Mesothelial cell of epicardium (in vitro differentiated cells): ENCODE data around the gene NME4. TPM values are rescaled to one million over a fixed set of nuclear protein-coding genes. Genes with fewer than 3 reads are reported as not detected.
A peak's percentile ranks its signal among the peaks of the same experiment; 100 is the strongest.
"Not testable (repeated sequence)": the region's sequence is repeated elsewhere in the genome, so short reads cannot be mapped to it uniquely, and the experiment has no call there.

Source experiments
- DNase-seq, 2 experiments: peaks; one replicate each; pipeline ENCODE4 v3.0.0; 2021; ENCODE audit warnings: low spot score in 2 of 2; ENCODE audit not compliant: unreplicated experiment in 2 of 2
- H3K27ac Mint-ChIP-seq: 2 replicates; pipeline ENCODE4 v1.8.0; 2021; ENCODE audit warnings: mixed read lengths
- H3K27me3 Mint-ChIP-seq: 2 replicates; pipeline ENCODE4 v1.8.0; 2021; ENCODE audit warnings: low read depth, mixed read lengths
- H3K36me3 Mint-ChIP-seq: 2 replicates; pipeline ENCODE4 v1.8.0; 2021; ENCODE audit warnings: mixed read lengths
- H3K4me1 Mint-ChIP-seq: 2 replicates; pipeline ENCODE4 v1.8.0; 2021; ENCODE audit warnings: mixed read lengths
- H3K4me3 Mint-ChIP-seq: 2 replicates; pipeline ENCODE4 v1.8.0; 2021; ENCODE audit warnings: mild to moderate bottlenecking, moderate library complexity, mixed read lengths
- H3K9me3 Mint-ChIP-seq: 2 replicates; pipeline ENCODE4 v1.8.0; 2021; ENCODE audit warnings: mixed read lengths
- total RNA-seq: library from RNA; stranded (reverse); gene quantifications from 3 replicates; pipeline ENCODE4 v1.2.1, GENCODE V29; 2021
- TF ChIP-seq, protein P1 (sequence below): fragments of 200-600 bp; sonication (generic); IDR thresholded peaks from one replicate; pipeline ENCODE4 v1.5.0; 2021; ENCODE audit warnings: antibody characterized with exemption; ENCODE audit not compliant: unreplicated experiment

NME4 gene
- total RNA-seq, 1 donor from 2014 or later: 252 TPM

- TF ChIP-seq, protein P1, sequence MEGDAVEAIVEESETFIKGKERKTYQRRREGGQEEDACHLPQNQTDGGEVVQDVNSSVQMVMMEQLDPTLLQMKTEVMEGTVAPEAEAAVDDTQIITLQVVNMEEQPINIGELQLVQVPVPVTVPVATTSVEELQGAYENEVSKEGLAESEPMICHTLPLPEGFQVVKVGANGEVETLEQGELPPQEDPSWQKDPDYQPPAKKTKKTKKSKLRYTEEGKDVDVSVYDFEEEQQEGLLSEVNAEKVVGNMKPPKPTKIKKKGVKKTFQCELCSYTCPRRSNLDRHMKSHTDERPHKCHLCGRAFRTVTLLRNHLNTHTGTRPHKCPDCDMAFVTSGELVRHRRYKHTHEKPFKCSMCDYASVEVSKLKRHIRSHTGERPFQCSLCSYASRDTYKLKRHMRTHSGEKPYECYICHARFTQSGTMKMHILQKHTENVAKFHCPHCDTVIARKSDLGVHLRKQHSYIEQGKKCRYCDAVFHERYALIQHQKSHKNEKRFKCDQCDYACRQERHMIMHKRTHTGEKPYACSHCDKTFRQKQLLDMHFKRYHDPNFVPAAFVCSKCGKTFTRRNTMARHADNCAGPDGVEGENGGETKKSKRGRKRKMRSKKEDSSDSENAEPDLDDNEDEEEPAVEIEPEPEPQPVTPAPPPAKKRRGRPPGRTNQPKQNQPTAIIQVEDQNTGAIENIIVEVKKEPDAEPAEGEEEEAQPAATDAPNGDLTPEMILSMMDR: no peak
- Mint-ChIP-seq H3K4me1 (peaks cover 14% of the 10 kb centered on the region), H3K27me3 (no peaks in the 10 kb centered on the region), H3K9me3 (no peaks in the 10 kb centered on the region), H3K4me3 (no peak overlapping the region), H3K36me3 (no peaks in the 10 kb centered on the region), H3K27ac (no peak overlapping the region)
- peak in 1 of 2 experiments; percentile 18 for DNase-seq
These were observed 21.8 kb upstream of the NME4 start for GRCh38 chr16:375212-375611.

- peaks cover 10% of the 10 kb centered on the region for H3K4me1 Mint-ChIP-seq
- H3K9me3 Mint-ChIP-seq: no peaks in the 10 kb centered on the region
- TF ChIP-seq, protein P1: no peak
- no peaks in the 10 kb centered on the region for H3K36me3 Mint-ChIP-seq
- H3K27ac Mint-ChIP-seq: no peak overlapping the region
- no peak overlapping the region for H3K4me3 Mint-ChIP-seq
- H3K27me3 Mint-ChIP-seq: no peaks in the 10 kb centered on the region
- DNase-seq: peak in 1 of 2 experiments; percentile 25
These were observed 20.8 kb upstream of the NME4 start for GRCh38 chr16:375927-376816.

DNA sequence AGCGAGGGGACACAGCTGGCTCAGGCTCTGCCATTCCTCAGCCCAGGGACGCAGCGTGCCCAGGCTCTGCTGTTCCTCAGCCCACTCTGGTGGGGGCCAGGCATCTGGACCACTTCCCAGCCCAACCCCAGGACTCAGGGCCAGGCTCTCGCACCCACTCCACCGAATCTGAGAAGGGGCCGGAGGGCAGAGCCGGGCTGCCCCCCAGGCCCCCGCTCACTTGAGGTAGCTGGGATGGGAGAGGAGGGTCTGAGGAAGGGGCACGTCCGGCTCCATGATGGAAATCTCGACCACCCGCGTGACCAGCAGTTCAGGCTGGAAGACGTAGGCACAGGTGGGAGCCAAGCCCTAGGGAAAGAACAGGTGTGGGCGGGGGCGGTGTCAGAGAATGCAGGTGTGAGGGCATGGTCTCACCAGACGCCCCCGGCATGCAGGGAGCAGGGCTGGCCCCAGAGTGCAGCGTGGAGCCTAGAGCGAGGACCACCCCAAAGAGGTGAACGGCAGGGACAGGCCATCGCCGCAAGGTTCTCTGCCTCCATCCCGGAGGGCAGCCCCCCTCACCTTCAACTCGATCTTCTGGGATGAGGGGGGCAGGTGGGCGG lies 20.1 kb upstream of the NME4 start:
- Mint-ChIP-seq H3K36me3 (no peaks in the 10 kb centered on the region), H3K27me3 (no peaks in the 10 kb centered on the region), H3K9me3 (no peaks in the 10 kb centered on the region), H3K4me1 (peaks cover 10% of the 10 kb centered on the region), H3K4me3 (no peak overlapping the region), H3K27ac (no peak overlapping the region)
- TF ChIP-seq, protein P1: no peak
- peak in 1 of 2 experiments; percentile 18 for DNase-seq

DNA sequence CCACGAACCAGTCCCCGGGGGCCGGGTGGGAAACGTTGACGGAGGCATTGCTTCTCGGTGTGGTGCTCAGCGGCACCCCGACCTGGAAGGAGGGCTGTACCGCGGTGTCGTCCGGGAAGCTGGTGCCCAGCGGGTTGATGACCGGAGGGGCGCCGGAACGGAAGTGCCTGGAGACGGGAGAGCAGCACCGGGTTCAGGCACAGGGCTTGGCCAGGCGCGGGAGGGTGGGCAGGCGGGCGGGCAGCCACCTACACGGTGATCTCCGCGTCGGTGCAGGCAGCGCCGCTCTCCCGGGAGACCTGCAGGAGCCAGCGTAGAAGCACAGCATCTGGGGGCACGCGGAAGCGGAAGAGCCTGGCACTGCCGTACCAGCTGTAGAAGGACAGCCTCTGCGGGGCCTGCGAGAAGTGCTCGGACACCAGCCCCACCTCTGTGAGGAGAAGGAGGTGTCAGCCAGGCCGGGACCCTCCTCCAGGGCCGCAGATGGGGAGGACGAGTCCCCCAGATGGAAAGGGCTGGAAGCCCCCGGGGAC lies 19.5 kb upstream of the NME4 start:
- Mint-ChIP-seq H3K27ac (no peak overlapping the region), H3K4me3 (no peak overlapping the region), H3K9me3 (no peaks in the 10 kb centered on the region), H3K36me3 (no peaks in the 10 kb centered on the region), H3K4me1 (peaks cover 12% of the 10 kb centered on the region), H3K27me3 (no peaks in the 10 kb centered on the region)
- peak in 1 of 2 experiments; percentile 19 for DNase-seq
- TF ChIP-seq, protein P1: no peak

- H3K36me3 Mint-ChIP-seq, DNase-seq, H3K9me3 Mint-ChIP-seq, H3K4me3 Mint-ChIP-seq, H3K27me3 Mint-ChIP-seq, H3K27ac Mint-ChIP-seq: not testable (repeated sequence)
- peaks cover 20% of the 10 kb centered on the region for H3K4me1 Mint-ChIP-seq
These were observed 18.7 kb upstream of the NME4 start for GRCh38 chr16:378113-378820.

- H3K4me1 Mint-ChIP-seq: peaks cover 25% of the 10 kb centered on the region
- no peaks in the 10 kb centered on the region for H3K36me3 Mint-ChIP-seq
- TF ChIP-seq, protein P1: no peak
- no peaks in the 10 kb centered on the region for H3K9me3 Mint-ChIP-seq
- H3K27ac Mint-ChIP-seq: no peak overlapping the region
- H3K27me3 Mint-ChIP-seq: no peaks in the 10 kb centered on the region
- no peak for DNase-seq
- no peak overlapping the region for H3K4me3 Mint-ChIP-seq
These were observed 18.2 kb upstream of the NME4 start for GRCh38 chr16:378821-379182.
